GM12892 (cell line): ENCODE measurements around the gene SH3RF3.

Experiments used
- POLR2A ChIP-seq: IDR thresholded peaks from 2 replicates; pipeline ENCODE4 v1.6.1; 2011; ENCODE audit warnings: low read depth, low read length, control low read depth
- POLR2AphosphoS5 ChIP-seq: IDR thresholded peaks from 2 replicates; pipeline ENCODE4 v1.6.1; 2011; ENCODE audit warnings: low read depth, low read length, control low read depth

DNA sequence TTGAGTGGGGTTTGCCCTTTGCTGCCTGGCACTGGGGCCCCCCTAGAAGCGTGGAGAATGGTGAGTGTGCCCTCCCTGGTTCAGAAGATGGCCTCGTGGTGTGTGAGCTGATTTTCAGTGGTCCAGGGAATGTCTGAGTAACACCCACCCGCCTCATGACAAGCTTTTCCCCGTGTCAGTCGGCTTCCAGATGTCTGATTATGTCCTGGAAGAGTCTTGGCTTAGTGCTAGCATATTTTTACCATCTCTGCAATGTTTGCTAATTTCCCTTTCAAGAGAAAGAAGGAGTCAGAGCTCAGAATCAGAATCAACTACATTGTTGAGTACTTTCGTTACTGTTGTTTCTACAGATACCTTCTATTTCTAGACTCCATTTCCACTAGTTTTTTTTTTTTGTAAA lies 270.1 kb downstream of the SH3RF3 start:
- TF ChIP-seq POLR2A, result no peak
- TF ChIP-seq POLR2AphosphoS5, result no peak
